H9 (cell line): Measurements from ENCODE around the gene ZSCAN2. TPM values are rescaled to one million over a fixed set of nuclear protein-coding genes. Genes with fewer than 3 reads are reported as not detected.

Experiments
- DNase-seq: peaks from one replicate; pipeline ENCODE4 v3.0.0-alpha.2; 2017
- H2AFZ ChIP-seq: one replicate; pipeline ENCODE4 v1.6.1; 2013; ENCODE audit warnings: mild to moderate bottlenecking, low read length, control low read depth, moderate library complexity
- H2AK5ac ChIP-seq: 2 replicates; pipeline ENCODE4 v1.6.1; 2013; ENCODE audit warnings: low read length, control low read depth, mixed read lengths; ENCODE audit not compliant: insufficient read length
- H2BK120ac ChIP-seq: one replicate; pipeline ENCODE4 v1.6.1; 2013; ENCODE audit warnings: low read depth, mild to moderate bottlenecking, low read length, control low read depth, inconsistent platforms; ENCODE audit not compliant: poor library complexity, severe bottlenecking
- H2BK12ac ChIP-seq: 2 replicates; pipeline ENCODE4 v1.6.1; 2013; ENCODE audit warnings: low read length, control low read depth, mixed read lengths, low read depth; ENCODE audit not compliant: insufficient read length
- H2BK15ac ChIP-seq: 2 replicates; pipeline ENCODE4 v1.6.1; 2013; ENCODE audit warnings: low read depth, low read length, control low read depth
- H2BK20ac ChIP-seq: one replicate; pipeline ENCODE4 v1.6.1; 2013; ENCODE audit warnings: low read depth, mild to moderate bottlenecking, low read length, control low read depth, inconsistent platforms; ENCODE audit not compliant: poor library complexity, severe bottlenecking
- H2BK5ac ChIP-seq: 2 replicates; pipeline ENCODE4 v1.6.1; 2013; ENCODE audit warnings: low read length, control low read depth, mixed read lengths; ENCODE audit not compliant: insufficient read length
- H3K14ac ChIP-seq: 2 replicates; pipeline ENCODE4 v1.6.1; 2013; ENCODE audit warnings: low read length, control low read depth; ENCODE audit not compliant: insufficient read depth
- H3K18ac ChIP-seq: 2 replicates; pipeline ENCODE4 v1.6.1; 2013; ENCODE audit warnings: low read depth, mild to moderate bottlenecking, mixed read lengths, low read length, control low read depth; ENCODE audit not compliant: insufficient read length
- H3K23ac ChIP-seq: 2 replicates; pipeline ENCODE4 v1.6.1; 2013; ENCODE audit warnings: low read length, control low read depth, mixed read lengths, low read depth; ENCODE audit not compliant: insufficient read length
- H3K23me2 ChIP-seq: 2 replicates; pipeline ENCODE4 v1.6.1; 2013; ENCODE audit warnings: low read depth, mild to moderate bottlenecking, mixed read lengths, low read length, control low read depth; ENCODE audit not compliant: insufficient read length, poor library complexity, severe bottlenecking
- H3K27ac ChIP-seq: 2 replicates; pipeline ENCODE4 v1.5.1; 2013; ENCODE audit warnings: low read length, control low read depth, mixed read lengths, low read depth; ENCODE audit not compliant: insufficient read length
- H3K27me3 ChIP-seq: 2 replicates; pipeline ENCODE4 v1.6.1; 2013; ENCODE audit warnings: low read length, control low read depth, inconsistent platforms; ENCODE audit not compliant: insufficient read depth
- H3K4ac ChIP-seq: 2 replicates; pipeline ENCODE4 v1.6.1; 2013; ENCODE audit warnings: low read depth, mild to moderate bottlenecking, control low read depth, inconsistent platforms, low read length, moderate library complexity
- H3K4me1 ChIP-seq: 2 replicates; pipeline ENCODE4 v1.6.1; 2013; ENCODE audit warnings: low read length, control low read depth, inconsistent platforms; ENCODE audit not compliant: insufficient read depth
- H3K4me2 ChIP-seq: 2 replicates; pipeline ENCODE4 v1.6.1; 2013; ENCODE audit warnings: low read length, control low read depth, mixed read lengths; ENCODE audit not compliant: insufficient read length, insufficient read depth
- H3K56ac ChIP-seq: 2 replicates; pipeline ENCODE4 v1.6.1; 2013; ENCODE audit warnings: low read depth, mild to moderate bottlenecking, mixed read lengths, low read length, control low read depth; ENCODE audit not compliant: insufficient read length
- H3K79me1 ChIP-seq: 2 replicates; pipeline ENCODE4 v1.6.1; 2013; ENCODE audit warnings: low read depth, mild to moderate bottlenecking, moderate library complexity, low read length, control low read depth, inconsistent platforms; ENCODE audit not compliant: insufficient read depth, poor library complexity, severe bottlenecking
- H3K79me2 ChIP-seq: 2 replicates; pipeline ENCODE4 v1.6.1; 2013; ENCODE audit warnings: low read length, control low read depth, inconsistent platforms; ENCODE audit not compliant: insufficient read depth
- H3K9ac ChIP-seq: 2 replicates; pipeline ENCODE4 v1.6.1; 2013; ENCODE audit warnings: low read length, control low read depth, mixed read lengths; ENCODE audit not compliant: insufficient read length; ENCODE audit errors: extremely low read depth
- H3K9me3 ChIP-seq: one replicate; pipeline ENCODE4 v1.6.1; 2013; ENCODE audit warnings: low read depth, low read length, inconsistent platforms; ENCODE audit not compliant: control insufficient read depth
- H3T11ph ChIP-seq: one replicate; pipeline ENCODE4 v1.6.1; 2013; ENCODE audit warnings: mild to moderate bottlenecking, low read length, control low read depth, inconsistent platforms
- H4K20me1 ChIP-seq: one replicate; pipeline ENCODE4 v1.6.1; 2013; ENCODE audit not compliant: control insufficient read depth, insufficient read length, insufficient read depth
- H4K5ac ChIP-seq: 2 replicates; pipeline ENCODE4 v1.6.1; 2013; ENCODE audit warnings: low read depth, mild to moderate bottlenecking, mixed read lengths, low read length, control low read depth; ENCODE audit not compliant: insufficient read length
- H4K8ac ChIP-seq: replicated peaks from 2 replicates; pipeline ENCODE4 v1.6.1; 2013; ENCODE audit warnings: low read length, control low read depth, mixed read lengths, low read depth; ENCODE audit not compliant: insufficient read length
- H4K91ac ChIP-seq: 2 replicates; pipeline ENCODE4 v1.6.1; 2013; ENCODE audit warnings: low read depth, mild to moderate bottlenecking, moderate library complexity, mixed read lengths, low read length, control low read depth; ENCODE audit not compliant: insufficient read length
- H3K27ac Mint-ChIP-seq, 3 experiments: 2 replicates in 2 of 3; 3 replicates in 1 of 3; pipeline ENCODE4 v1.8.0; 2020 to 2021; ENCODE audit warnings: mixed read lengths in 3 of 3, mild to moderate bottlenecking in 1 of 3, moderate library complexity in 1 of 3
- H3K27me3 Mint-ChIP-seq: 2 replicates; pipeline ENCODE4 v1.8.0; 2021; ENCODE audit warnings: low read depth, mild to moderate bottlenecking, moderate library complexity, mixed read lengths
- H3K36me3 Mint-ChIP-seq, 3 experiments: 2 replicates in 2 of 3; 3 replicates in 1 of 3; pipeline ENCODE4 v1.8.0; 2020 to 2021; ENCODE audit warnings: low read depth in 3 of 3, mixed read lengths in 3 of 3; ENCODE audit not compliant: insufficient read depth in 1 of 3
- H3K4me1 Mint-ChIP-seq, 2 experiments: 2 replicates each; pipeline ENCODE4 v1.8.0; 2020; ENCODE audit warnings: mixed read lengths in 2 of 2
- H3K4me3 Mint-ChIP-seq, 2 experiments: 2 replicates in 1 of 2; 3 replicates in 1 of 2; pipeline ENCODE4 v1.8.0; 2020 to 2021; ENCODE audit warnings: mild to moderate bottlenecking in 2 of 2, mixed read lengths in 2 of 2, moderate library complexity in 1 of 2
- H3K9me3 Mint-ChIP-seq, 2 experiments: 2 replicates in 1 of 2; 3 replicates in 1 of 2; pipeline ENCODE4 v1.8.0; 2020; ENCODE audit warnings: mild to moderate bottlenecking in 2 of 2, mixed read lengths in 2 of 2, moderate library complexity in 1 of 2
- total RNA-seq: library from RNA; stranded (reverse); gene quantifications from 2 replicates; pipeline ENCODE4 v1.2.1, GENCODE V29; 2021
- TF ChIP-seq, protein P1 (sequence below): fragments of 200-600 bp; sonication (generic); conservative IDR thresholded peaks from 3 replicates; pipeline ENCODE4 v1.8.0; 2021; ENCODE audit warnings: antibody characterized with exemption, mild to moderate bottlenecking

ZSCAN2 gene
- total RNA-seq, 1 experiment from 2014 or later: 28.4 TPM

DNA sequence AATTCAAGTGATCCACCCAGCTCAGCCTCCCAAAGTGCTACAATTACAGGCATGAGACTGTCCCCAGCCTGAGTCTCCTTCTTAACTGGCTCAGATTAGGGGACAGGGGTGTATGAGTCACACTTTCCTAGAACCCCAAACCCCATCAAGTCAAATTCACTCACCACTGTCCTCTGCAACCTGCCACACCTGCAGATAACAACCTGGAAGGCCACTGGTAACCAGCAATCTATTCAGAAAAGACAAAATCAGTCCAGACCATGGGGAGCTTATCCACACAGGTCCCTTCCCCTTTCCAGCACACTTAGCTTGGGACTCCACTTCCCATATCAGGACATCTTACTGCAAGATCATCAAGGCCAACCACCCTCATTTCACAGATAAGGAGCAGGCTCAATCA lies 46.9 kb downstream of the ZSCAN2 start:
- TF ChIP-seq, protein P1, sequence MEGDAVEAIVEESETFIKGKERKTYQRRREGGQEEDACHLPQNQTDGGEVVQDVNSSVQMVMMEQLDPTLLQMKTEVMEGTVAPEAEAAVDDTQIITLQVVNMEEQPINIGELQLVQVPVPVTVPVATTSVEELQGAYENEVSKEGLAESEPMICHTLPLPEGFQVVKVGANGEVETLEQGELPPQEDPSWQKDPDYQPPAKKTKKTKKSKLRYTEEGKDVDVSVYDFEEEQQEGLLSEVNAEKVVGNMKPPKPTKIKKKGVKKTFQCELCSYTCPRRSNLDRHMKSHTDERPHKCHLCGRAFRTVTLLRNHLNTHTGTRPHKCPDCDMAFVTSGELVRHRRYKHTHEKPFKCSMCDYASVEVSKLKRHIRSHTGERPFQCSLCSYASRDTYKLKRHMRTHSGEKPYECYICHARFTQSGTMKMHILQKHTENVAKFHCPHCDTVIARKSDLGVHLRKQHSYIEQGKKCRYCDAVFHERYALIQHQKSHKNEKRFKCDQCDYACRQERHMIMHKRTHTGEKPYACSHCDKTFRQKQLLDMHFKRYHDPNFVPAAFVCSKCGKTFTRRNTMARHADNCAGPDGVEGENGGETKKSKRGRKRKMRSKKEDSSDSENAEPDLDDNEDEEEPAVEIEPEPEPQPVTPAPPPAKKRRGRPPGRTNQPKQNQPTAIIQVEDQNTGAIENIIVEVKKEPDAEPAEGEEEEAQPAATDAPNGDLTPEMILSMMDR: no peak
- peaks cover 39 to 85% (median 70%) of the 10 kb centered on the region in 3 experiments for H3K36me3 Mint-ChIP-seq
- no peak overlapping the region for H3K4me3 Mint-ChIP-seq

More for the DNA sequence above, 46.9 kb downstream of the ZSCAN2 start:
- Histone ChIP-seq H3K27ac (no peak overlapping the region), H2BK15ac (no peak overlapping the region), H4K8ac (no peak overlapping the region), H4K91ac (no peak overlapping the region), H3K79me2 (no peaks in the 10 kb centered on the region), H2BK20ac (no peak overlapping the region), H3K56ac (no peak overlapping the region), H3K18ac (no peak overlapping the region), H3K79me1 (no peaks in the 10 kb centered on the region), H3K9me3 (no peaks in the 10 kb centered on the region), H3K23me2 (no peaks in the 10 kb centered on the region), H3K4me2 (no peak overlapping the region), H2BK120ac (no peak overlapping the region), H3K23ac (no peak overlapping the region), H2BK5ac (no peak overlapping the region), H3K27me3 (no peaks in the 10 kb centered on the region), H2AK5ac (no peak overlapping the region), H3T11ph (no peak overlapping the region), H3K4me1 (no peaks in the 10 kb centered on the region), H4K5ac (no peak overlapping the region), H3K4ac (no peak overlapping the region), H2BK12ac (no peak overlapping the region), H3K9ac (no peak overlapping the region), H2AFZ (no peak overlapping the region), H4K20me1 (no peaks in the 10 kb centered on the region), H3K14ac (no peak overlapping the region)
- H3K4me1 Mint-ChIP-seq: peaks cover 0 to 3% of the 10 kb centered on the region in 2 experiments; a peak in 1 of 4 replicates
- DNase-seq: no peak
- H3K27ac Mint-ChIP-seq: no peak overlapping the region
- H3K27me3 Mint-ChIP-seq: no peaks in the 10 kb centered on the region
- no peaks in the 10 kb centered on the region for H3K9me3 Mint-ChIP-seq
